Body of pancreas (tissue), 4 donors: ENCODE data around the gene LTC4S. TPM values are rescaled to one million over a fixed set of nuclear protein-coding genes. Genes with fewer than 3 reads are reported as not detected.

Experiments
- ATAC-seq: fragments of 150-250 bp; one replicate; pipeline ENCODE4 v1.9.1; 2016
- DNase-seq, 4 donors: peaks; one replicate each; pipeline ENCODE4 v3.0.0-alpha.2; 2019
- H3K27ac ChIP-seq, 4 donors: fragments of 200-600 bp; sonication (generic); 1 replicate in 3 of 4; 2 replicates in 1 of 4; pipeline versions ENCODE4 v1.5.1 to v1.6.1; 2016 to 2019; ENCODE audit warnings: mild to moderate bottlenecking in 1 of 4, mixed read lengths in 1 of 4, moderate library complexity in 1 of 4
- H3K27me3 ChIP-seq, 2 donors: fragments of 200-600 bp; sonication (generic); one replicate each; pipeline ENCODE4 v1.6.0; 2016; ENCODE audit warnings: mild to moderate bottlenecking in 1 of 2
- H3K36me3 ChIP-seq, 2 donors: fragments of 200-600 bp; sonication (generic); replicated peaks in 1 of 2; 2 replicates each; pipeline ENCODE4 v1.5.1; 2016; ENCODE audit warnings: low read depth in 2 of 2; ENCODE audit not compliant: insufficient read depth in 1 of 2
- H3K4me1 ChIP-seq: fragments of 200-600 bp; sonication (generic); one replicate; pipeline ENCODE4 v1.6.0; 2016
- H3K4me3 ChIP-seq, 2 donors: fragments of 200-600 bp; sonication (generic); 1 replicate in 1 of 2; 2 replicates in 1 of 2; pipeline ENCODE4 v1.5.1; 2016 to 2019
- H3K9me3 ChIP-seq, 3 donors: fragments of 200-600 bp; sonication (generic); 1 replicate in 2 of 3; 2 replicates in 1 of 3; pipeline ENCODE4 v1.5.1; 2016
- CTCF ChIP-seq, 7 experiments: fragments of 450-650 bp in 4 of 7; fragments of 200-600 bp in 3 of 7; sonication (generic) in 3 of 7; IDR thresholded peaks; one replicate each; pipeline ENCODE4 v1.5.1; 2016 to 2019; ENCODE audit warnings: antibody characterized with exemption in 7 of 7
- POLR2A ChIP-seq, 3 donors: fragments of 450-650 bp; IDR thresholded peaks; one replicate each; pipeline ENCODE4 v1.6.1; 2016; ENCODE audit warnings: antibody characterized with exemption in 3 of 3, mild to moderate bottlenecking in 2 of 3
- WGBS, 2 donors: methylation state at CpG; one replicate each; pipeline ENCODE4 v1.1.5; 2017; 5-methylcytosine and 5-hydroxymethylcytosine counted together
- intact Hi-C: fragments of 100-400 bp; cut with DNase I; formaldehyde crosslinking; loops from one replicate; pipeline ENCODE4 v1.15.1; 2023
- total RNA-seq, 2 donors: library from RNA; depleted of rRNA; stranded (reverse); fragments of >200 nt; gene quantifications; one replicate each; pipeline ENCODE4 v1.1.0, GENCODE V29; 2016

Gene LTC4S
- total RNA-seq, 2 donors from 2014 or later, result 10.6 to 16.2 TPM

GRCh38 chr5:179777909-179778308, 15.9 kb upstream of the LTC4S start:
- no peaks in the 10 kb centered on the region for H3K4me1 ChIP-seq
- no peaks in the 10 kb centered on the region for H3K9me3 ChIP-seq
- H3K36me3 ChIP-seq, result peaks cover 15 to 21% of the 10 kb centered on the region in 2 donors
- WGBS, 2 donors, result 62 to 80% methylated on average over 9 of the region's 9 CpGs
- no peak for ATAC-seq
- no peak for DNase-seq
- intact Hi-C loops, result no loop called here
- no peak overlapping the region for H3K27ac ChIP-seq
- TF ChIP-seq POLR2A (IDR thresholded peaks at IDR 0.05), result no peak
- no peak for TF ChIP-seq CTCF (IDR thresholded peaks at IDR 0.05)
- no peak overlapping the region for H3K4me3 ChIP-seq
- no peaks in the 10 kb centered on the region for H3K27me3 ChIP-seq

GRCh38 chr5:179778591-179778990, 15.2 kb upstream of the LTC4S start:
- Histone ChIP-seq H3K36me3 (peaks cover 10 to 16% of the 10 kb centered on the region in 2 donors), H3K27me3 (no peaks in the 10 kb centered on the region), H3K9me3 (no peaks in the 10 kb centered on the region), H3K27ac (no peak overlapping the region), H3K4me3 (no peak overlapping the region), H3K4me1 (no peaks in the 10 kb centered on the region)
- TF ChIP-seq CTCF (IDR thresholded peaks at IDR 0.05), result no peak
- TF ChIP-seq POLR2A (IDR thresholded peaks at IDR 0.05), result no peak
- ATAC-seq (no peak), DNase-seq (no peak)
- 91 to 95% methylated on average over 5 of the region's 5 CpGs for WGBS, 2 donors
- intact Hi-C loops, result no loop called here

- ATAC-seq (no peak), DNase-seq (no peak)
- WGBS, 2 donors, result 80 to 92% methylated on average over 2 to 4 of the region's 4 CpGs
- TF ChIP-seq CTCF (IDR thresholded peaks at IDR 0.05), result no peak
- no peak for TF ChIP-seq POLR2A (IDR thresholded peaks at IDR 0.05)
- no peaks in the 10 kb centered on the region for H3K9me3 ChIP-seq
- no peaks in the 10 kb centered on the region for H3K27me3 ChIP-seq
- H3K36me3 ChIP-seq, result peaks cover 7 to 10% of the 10 kb centered on the region in 2 donors
- no peak overlapping the region for H3K4me3 ChIP-seq
- no peak overlapping the region for H3K27ac ChIP-seq
- H3K4me1 ChIP-seq, result no peaks in the 10 kb centered on the region
- intact Hi-C loops, result no loop called here
Measured at GRCh38 chr5:179779826-179780225, 14.0 kb upstream of the LTC4S start.

- H3K36me3 ChIP-seq, result peaks cover 7 to 10% of the 10 kb centered on the region in 2 donors
- intact Hi-C loops, result no loop called here
- TF ChIP-seq CTCF (IDR thresholded peaks at IDR 0.05), result no peak
- TF ChIP-seq POLR2A (IDR thresholded peaks at IDR 0.05), result no peak
- no peaks in the 10 kb centered on the region for H3K9me3 ChIP-seq
- H3K4me3 ChIP-seq, result no peak overlapping the region
- WGBS, 2 donors, result 75 to 86% methylated on average over 7 of the region's 7 CpGs
- no peak for ATAC-seq
- no peak for DNase-seq
- no peaks in the 10 kb centered on the region for H3K27me3 ChIP-seq
- H3K4me1 ChIP-seq, result no peaks in the 10 kb centered on the region
- no peak overlapping the region for H3K27ac ChIP-seq
Measured at GRCh38 chr5:179780362-179780761, 13.4 kb upstream of the LTC4S start.

GRCh38 chr5:179781846-179782245, 11.9 kb upstream of the LTC4S start:
- Histone ChIP-seq H3K9me3 (no peaks in the 10 kb centered on the region), H3K27ac (no peak overlapping the region), H3K36me3 (peaks cover 0 to 2% of the 10 kb centered on the region in 2 donors), H3K4me1 (no peaks in the 10 kb centered on the region), H3K4me3 (no peak overlapping the region), H3K27me3 (no peaks in the 10 kb centered on the region)
- DNase-seq, result no peak
- TF ChIP-seq CTCF (IDR thresholded peaks at IDR 0.05) (no peak), POLR2A (IDR thresholded peaks at IDR 0.05) (no peak)
- intact Hi-C loops, result no loop called here
- no peak for ATAC-seq
- 73 to 91% methylated on average over 4 of the region's 4 CpGs for WGBS, 2 donors
